Naive thymus-derived CD8-positive, alpha-beta T cell (primary cell): ENCODE data around the gene CPE. TPM values are rescaled to one million over a fixed set of nuclear protein-coding genes. Genes with fewer than 3 reads are reported as not detected.
A peak's percentile ranks its signal among the peaks of the same experiment; 100 is the strongest.

Experiments used
- ATAC-seq, 2 donors: fragments of 150-1000 bp; cut with Tn5 transposase in 1 of 2; sonication (Bioruptor Pico), chemical (Tn5 transposase) in 1 of 2; 1 replicate in 1 of 2; 2 replicates in 1 of 2; pipeline ENCODE4 v1.10.0; 2021; ENCODE audit warnings: mild to moderate bottlenecking in 2 of 2, moderate library complexity in 2 of 2
- POLR2A ChIA-PET: fragments of 350-600 bp; sonication (Branson Sonifier 250); formaldehyde crosslinking; loops from one replicate; lab custom pipeline; 2021; ENCODE audit warnings: antibody characterized with exemption; lab: Charles Lee
- DNase-seq, 10 donors: peaks; one replicate each; pipeline versions ENCODE4 v3.0.0 to v3.0.0-alpha.2; 2020 to 2022
- H3K27ac Mint-ChIP-seq, 10 donors: one replicate each; pipeline ENCODE4 v1.8.0; 2020 to 2022; ENCODE audit warnings: mild to moderate bottlenecking in 10 of 10, mixed read lengths in 10 of 10, moderate library complexity in 4 of 10, inconsistent platforms in 1 of 10
- H3K27me3 Mint-ChIP-seq, 5 donors: one replicate each; pipeline ENCODE4 v1.8.0; 2021 to 2022; ENCODE audit warnings: mixed read lengths in 5 of 5
- H3K36me3 Mint-ChIP-seq, 3 donors: one replicate each; pipeline ENCODE4 v1.8.0; 2020 to 2022; ENCODE audit warnings: mixed read lengths in 3 of 3, mild to moderate bottlenecking in 2 of 3, inconsistent platforms in 1 of 3
- H3K4me1 Mint-ChIP-seq, 4 donors: one replicate each; pipeline ENCODE4 v1.8.0; 2021 to 2022; ENCODE audit warnings: mixed read lengths in 4 of 4
- H3K4me3 Mint-ChIP-seq, 10 donors: one replicate each; pipeline ENCODE4 v1.8.0; 2020 to 2022; ENCODE audit warnings: mild to moderate bottlenecking in 10 of 10, mixed read lengths in 10 of 10, moderate library complexity in 6 of 10, inconsistent platforms in 1 of 10
- H3K9me3 Mint-ChIP-seq, 9 donors: one replicate each; pipeline ENCODE4 v1.8.0; 2020 to 2022; ENCODE audit warnings: mixed read lengths in 9 of 9, mild to moderate bottlenecking in 3 of 9, inconsistent platforms in 1 of 9, moderate library complexity in 1 of 9
- polyA plus RNA-seq, 3 donors: library from polyadenylated mRNA; unstranded; fragments of 300-500 nt; fragmentation: Illumina TruSeq; gene quantifications; one replicate each; pipeline ENCODE4 v1.2.3, GENCODE V29; 2021
- total RNA-seq, 8 experiments: library from RNA in 2 of 8; stranded (reverse) in 2 of 8; gene quantifications; one replicate each; pipeline ENCODE4 v1.2.3 and lab custom pipeline; 2021 to 2026

CPE gene
- total and polyA plus RNA-seq, 5 experiments from 2014 or later, result 0.16 TPM; not detected in 4

GRCh38 chr4:165370530-165370929 lies 8.3 kb upstream of the CPE start:
- Mint-ChIP-seq H3K9me3 (peaks cover 0 to 17% (median 0%) of the 10 kb centered on the region in 9 donors), H3K36me3 (peaks cover 0 to 12% (median 1%) of the 10 kb centered on the region in 3 donors)
- POLR2A ChIA-PET, result no interaction called here

GRCh38 chr4:165375465-165375864 lies 3.3 kb upstream of the CPE start:
- POLR2A ChIA-PET, result no interaction called here
- H3K4me1 Mint-ChIP-seq, result peaks cover 6 to 16% (median 14%) of the 10 kb centered on the region in 4 donors
- ATAC-seq (peak in 1 of 2 donors; percentile 25), DNase-seq (no peak)
- peaks cover 0 to 12% (median 1%) of the 10 kb centered on the region in 3 donors for H3K36me3 Mint-ChIP-seq
- H3K9me3 Mint-ChIP-seq, result peaks cover 0 to 17% (median 2%) of the 10 kb centered on the region in 9 donors
- H3K27ac Mint-ChIP-seq, result no peak overlapping the region
- peak overlapping the region in 1 of 10 donors; percentile 8 for H3K4me3 Mint-ChIP-seq
- H3K27me3 Mint-ChIP-seq, result peaks cover 21 to 46% (median 25%) of the 10 kb centered on the region in 5 donors

More at GRCh38 chr4:165370530-165370929, 8.3 kb upstream of the CPE start:
- H3K4me1 Mint-ChIP-seq, result peaks cover 3 to 4% (median 4%) of the 10 kb centered on the region in 4 donors
- no peak overlapping the region for H3K4me3 Mint-ChIP-seq
- no peak for DNase-seq
- ATAC-seq, result no peak
- H3K27ac Mint-ChIP-seq, result no peak overlapping the region
- peaks cover 4 to 21% (median 9%) of the 10 kb centered on the region in 5 donors for H3K27me3 Mint-ChIP-seq

GRCh38 chr4:165378398-165378744 lies 437 bp upstream of the CPE start:
- DNase-seq (no peak), ATAC-seq (no peak)
- Mint-ChIP-seq H3K4me1 (peaks cover 8 to 16% (median 14%) of the 10 kb centered on the region in 4 donors), H3K36me3 (peaks cover 0 to 12% (median 1%) of the 10 kb centered on the region in 3 donors), H3K27me3 (peaks cover 27 to 63% (median 36%) of the 10 kb centered on the region in 5 donors), H3K27ac (peak overlapping the region in 1 of 10 donors; percentile 52), H3K9me3 (peaks cover 0 to 17% (median 2%) of the 10 kb centered on the region in 9 donors), H3K4me3 (peak overlapping the region; percentile 71 to 89 (median 80))
- POLR2A ChIA-PET, result no interaction called here

DNA sequence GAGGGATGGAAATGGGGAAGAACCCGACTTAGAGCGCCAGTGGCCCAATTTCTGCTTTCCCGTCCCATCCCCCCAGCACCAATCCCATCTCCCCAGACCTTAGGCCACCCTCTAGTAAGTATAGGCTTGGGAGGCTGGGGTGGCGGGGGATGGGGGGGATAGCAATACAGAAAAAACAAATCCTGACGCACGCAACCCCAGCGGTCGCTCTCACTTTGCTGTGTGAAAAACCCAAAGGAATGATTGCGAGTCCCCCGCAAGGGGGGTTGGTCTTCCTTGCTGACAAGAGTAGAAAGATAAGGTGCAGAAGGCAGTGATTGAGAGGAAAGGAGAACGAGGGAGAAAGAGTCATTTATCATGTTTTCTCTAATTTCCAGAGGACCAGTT lies 863 bp downstream of the CPE start:
- H3K4me3 Mint-ChIP-seq, result peak overlapping the region; percentile 47 to 80 (median 66)
- H3K27ac Mint-ChIP-seq, result no peak overlapping the region
- POLR2A ChIA-PET, result no interaction called here
- peaks cover 0 to 2% (median 0%) of the 10 kb centered on the region in 3 donors for H3K36me3 Mint-ChIP-seq
- no peak for DNase-seq
- peaks cover 0 to 7% (median 2%) of the 10 kb centered on the region in 9 donors for H3K9me3 Mint-ChIP-seq
- peaks cover 26 to 58% (median 34%) of the 10 kb centered on the region in 5 donors for H3K27me3 Mint-ChIP-seq
- ATAC-seq, result no peak
- peaks cover 8 to 16% (median 14%) of the 10 kb centered on the region in 4 donors for H3K4me1 Mint-ChIP-seq

DNA sequence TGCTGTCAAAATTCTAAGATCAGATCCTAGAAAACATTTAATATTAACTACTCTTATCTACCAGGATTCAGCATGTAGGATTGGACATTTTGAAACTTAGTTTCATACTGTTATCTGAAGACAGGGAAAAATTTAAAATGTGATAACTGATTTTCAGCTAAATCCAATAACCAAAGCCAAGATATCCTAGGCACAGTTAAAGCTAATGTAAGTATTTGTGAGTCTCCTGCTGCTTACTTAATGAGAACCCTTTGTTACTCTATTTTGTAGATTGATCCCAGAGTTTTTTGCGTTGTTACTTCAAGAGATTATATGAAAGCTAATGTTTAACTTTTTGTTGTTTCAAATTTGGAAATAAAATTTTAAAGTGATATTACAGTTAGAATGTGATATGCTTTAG lies 2.0 kb downstream of the CPE start:
- peaks cover 0 to 2% (median 0%) of the 10 kb centered on the region in 9 donors for H3K9me3 Mint-ChIP-seq
- peaks cover 4 to 9% (median 8%) of the 10 kb centered on the region in 4 donors for H3K4me1 Mint-ChIP-seq
- H3K36me3 Mint-ChIP-seq, result no peaks in the 10 kb centered on the region
- H3K27me3 Mint-ChIP-seq, result peaks cover 24 to 56% (median 27%) of the 10 kb centered on the region in 5 donors
- ATAC-seq (no peak), DNase-seq (no peak)
- POLR2A ChIA-PET, result no interaction called here
- H3K27ac Mint-ChIP-seq, result no peak overlapping the region
- H3K4me3 Mint-ChIP-seq, result no peak overlapping the region

DNA sequence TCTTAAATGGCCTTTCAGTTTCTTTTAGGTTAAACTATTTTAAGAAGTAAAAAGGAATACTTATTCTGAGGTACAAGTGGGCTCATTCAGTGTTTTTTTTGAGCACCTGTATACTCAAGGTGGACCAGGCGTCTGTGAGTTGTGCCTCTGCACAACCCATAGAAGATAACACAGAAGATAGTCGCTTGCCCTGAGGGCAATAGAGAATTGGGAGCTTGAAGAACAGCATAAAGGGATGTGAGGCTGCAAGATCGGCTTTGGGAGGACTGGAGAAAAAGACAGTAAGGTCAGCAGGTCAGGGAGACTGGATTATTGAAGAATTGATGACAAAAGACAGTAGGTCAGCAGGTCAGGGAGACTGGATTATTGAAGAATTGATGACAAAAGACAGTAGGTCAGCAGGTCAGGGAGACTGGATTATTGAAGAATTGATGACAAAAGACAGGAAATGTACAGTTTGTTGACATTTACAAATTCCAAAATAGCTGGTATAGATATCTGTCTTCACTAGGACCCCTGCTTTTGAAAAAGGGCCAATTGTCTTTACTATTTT lies 3.1 kb downstream of the CPE start:
- Mint-ChIP-seq H3K36me3 (no peaks in the 10 kb centered on the region), H3K9me3 (peaks cover 0 to 2% (median 0%) of the 10 kb centered on the region in 9 donors), H3K27ac (no peak overlapping the region), H3K4me3 (no peak overlapping the region), H3K4me1 (peaks cover 4 to 8% (median 8%) of the 10 kb centered on the region in 4 donors), H3K27me3 (peaks cover 21 to 53% (median 28%) of the 10 kb centered on the region in 5 donors)
- DNase-seq (no peak), ATAC-seq (no peak)
- POLR2A ChIA-PET, result no interaction called here

- no peak for ATAC-seq
- DNase-seq, result no peak
- Mint-ChIP-seq H3K27ac (no peak overlapping the region), H3K9me3 (peaks cover 0 to 2% (median 0%) of the 10 kb centered on the region in 9 donors), H3K4me3 (no peak overlapping the region), H3K4me1 (peaks cover 4 to 8% (median 8%) of the 10 kb centered on the region in 4 donors), H3K36me3 (no peaks in the 10 kb centered on the region), H3K27me3 (peaks cover 21 to 49% (median 28%) of the 10 kb centered on the region in 5 donors)
- POLR2A ChIA-PET, result no interaction called here
These were observed 3.8 kb downstream of the CPE start for GRCh38 chr4:165382640-165383039.

DNA sequence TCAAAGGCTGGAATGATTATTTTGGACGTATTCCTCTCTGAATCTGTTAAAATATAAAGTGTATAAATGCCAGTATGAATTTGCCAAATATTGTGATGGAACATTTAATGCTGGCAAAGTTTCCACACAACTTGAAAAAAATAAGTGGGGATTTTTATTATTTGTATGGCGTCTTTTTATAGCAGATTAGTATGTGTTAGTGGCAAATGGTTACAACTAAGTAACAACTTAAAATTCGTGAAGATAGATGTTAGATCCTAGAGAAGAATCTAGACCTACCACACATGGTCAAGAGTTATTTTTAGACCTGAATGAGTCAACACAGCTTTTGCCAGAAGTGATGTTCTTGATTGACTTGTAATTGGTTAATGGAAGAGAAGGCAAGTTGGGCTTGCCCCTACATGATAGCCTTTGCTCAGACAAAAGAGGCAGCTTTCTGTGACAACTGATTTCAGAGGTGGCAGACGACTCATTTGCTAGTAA lies 4.8 kb downstream of the CPE start:
- H3K27ac Mint-ChIP-seq, result no peak overlapping the region
- no peaks in the 10 kb centered on the region for H3K36me3 Mint-ChIP-seq
- peaks cover 0 to 2% (median 0%) of the 10 kb centered on the region in 9 donors for H3K9me3 Mint-ChIP-seq
- peaks cover 18 to 52% (median 27%) of the 10 kb centered on the region in 5 donors for H3K27me3 Mint-ChIP-seq
- no peak overlapping the region for H3K4me3 Mint-ChIP-seq
- POLR2A ChIA-PET, result no interaction called here
- ATAC-seq, result no peak
- H3K4me1 Mint-ChIP-seq, result peaks cover 4 to 6% (median 5%) of the 10 kb centered on the region in 4 donors
- no peak for DNase-seq

DNA sequence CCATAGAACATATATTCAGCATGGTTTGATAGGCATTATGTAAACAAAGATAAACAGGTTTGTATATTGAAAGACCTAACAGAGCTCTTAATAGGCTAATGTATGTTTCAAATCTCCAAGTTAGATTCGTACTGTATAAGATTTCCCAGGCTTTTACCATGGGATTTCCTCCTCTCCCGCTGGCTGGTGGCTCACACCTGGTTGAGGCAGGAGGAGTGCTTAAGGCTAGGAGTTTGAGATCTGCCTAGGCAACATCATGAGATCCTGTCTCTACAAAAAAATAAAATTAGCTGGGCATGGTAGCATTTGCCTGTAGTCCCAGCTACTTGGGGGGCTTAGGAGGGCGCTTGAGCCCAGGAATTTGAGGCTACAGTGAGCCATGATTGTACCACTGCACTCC lies 5.4 kb downstream of the CPE start:
- peaks cover 0 to 2% (median 0%) of the 10 kb centered on the region in 9 donors for H3K9me3 Mint-ChIP-seq
- peaks cover 16 to 50% (median 25%) of the 10 kb centered on the region in 5 donors for H3K27me3 Mint-ChIP-seq
- ATAC-seq (no peak), DNase-seq (no peak)
- H3K36me3 Mint-ChIP-seq, result no peaks in the 10 kb centered on the region
- POLR2A ChIA-PET, result no interaction called here
- H3K4me1 Mint-ChIP-seq, result peaks cover 0 to 3% (median 2%) of the 10 kb centered on the region in 4 donors
- H3K4me3 Mint-ChIP-seq, result no peak overlapping the region
- H3K27ac Mint-ChIP-seq, result peak overlapping the region in 1 of 10 donors; percentile 11

- Mint-ChIP-seq H3K4me1 (peaks cover 0 to 2% (median 2%) of the 10 kb centered on the region in 4 donors), H3K4me3 (no peak overlapping the region), H3K27ac (peak overlapping the region in 1 of 10 donors; percentile 11), H3K36me3 (no peaks in the 10 kb centered on the region), H3K9me3 (peaks cover 0 to 2% (median 0%) of the 10 kb centered on the region in 9 donors), H3K27me3 (peaks cover 16 to 49% (median 25%) of the 10 kb centered on the region in 5 donors)
- DNase-seq (no peak), ATAC-seq (no peak)
- POLR2A ChIA-PET, result no interaction called here
These were observed 5.8 kb downstream of the CPE start for GRCh38 chr4:165384598-165384997.

DNA sequence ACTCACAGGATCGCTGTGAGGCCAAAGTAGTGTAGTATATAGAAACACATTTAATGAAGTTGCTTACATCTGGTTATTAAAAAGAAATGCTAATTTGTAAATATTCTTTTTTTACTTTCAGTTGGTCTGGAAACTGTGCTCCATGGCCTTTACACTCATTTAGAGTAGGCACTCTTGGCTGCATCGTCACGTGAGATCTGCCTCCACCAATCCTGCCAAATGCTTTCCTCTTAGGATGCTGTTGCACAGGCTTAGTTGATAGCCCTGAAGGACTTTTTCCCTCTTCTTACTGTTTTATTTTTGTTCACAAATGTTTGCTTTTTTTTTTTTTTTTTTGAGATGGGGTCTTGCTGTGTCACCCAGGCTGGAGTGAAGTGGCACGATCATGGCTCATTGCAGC lies 6.3 kb downstream of the CPE start:
- Mint-ChIP-seq H3K9me3 (no peaks in the 10 kb centered on the region), H3K4me3 (no peak overlapping the region), H3K36me3 (no peaks in the 10 kb centered on the region), H3K4me1 (peaks cover 0 to 2% (median 0%) of the 10 kb centered on the region in 4 donors), H3K27ac (no peak overlapping the region), H3K27me3 (peaks cover 15 to 49% (median 25%) of the 10 kb centered on the region in 5 donors)
- DNase-seq, result no peak
- POLR2A ChIA-PET, result no interaction called here
- ATAC-seq, result no peak

- no peak overlapping the region for H3K4me3 Mint-ChIP-seq
- peaks cover 16 to 47% (median 25%) of the 10 kb centered on the region in 5 donors for H3K27me3 Mint-ChIP-seq
- POLR2A ChIA-PET, result no interaction called here
- no peaks in the 10 kb centered on the region for H3K9me3 Mint-ChIP-seq
- H3K4me1 Mint-ChIP-seq, result peaks cover 0 to 2% (median 0%) of the 10 kb centered on the region in 4 donors
- no peak for DNase-seq
- no peak for ATAC-seq
- H3K27ac Mint-ChIP-seq, result no peak overlapping the region
- H3K36me3 Mint-ChIP-seq, result no peaks in the 10 kb centered on the region
These were observed 7.5 kb downstream of the CPE start for GRCh38 chr4:165386328-165386727.

DNA sequence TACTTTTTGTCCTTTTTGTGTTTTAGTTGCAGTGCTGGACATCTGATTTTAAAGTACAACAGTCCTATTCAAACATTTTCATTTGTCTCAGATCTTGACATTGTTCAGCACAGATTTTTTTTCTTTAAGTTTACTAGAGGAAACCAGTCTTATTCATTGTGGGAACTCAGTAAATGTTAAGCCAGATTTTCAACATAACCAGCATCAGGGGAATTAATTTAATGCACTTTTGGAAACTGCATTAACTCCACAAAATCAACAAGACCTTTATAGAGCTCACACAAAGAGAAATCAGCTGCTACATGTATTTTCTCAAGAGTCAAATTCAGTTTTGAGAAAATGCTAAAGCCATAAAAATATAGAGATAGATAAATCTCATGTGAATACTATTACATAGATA lies 9.9 kb downstream of the CPE start:
- Mint-ChIP-seq H3K36me3 (no peaks in the 10 kb centered on the region), H3K27me3 (peaks cover 11 to 32% (median 18%) of the 10 kb centered on the region in 5 donors), H3K4me1 (no peaks in the 10 kb centered on the region), H3K27ac (no peak overlapping the region), H3K9me3 (no peaks in the 10 kb centered on the region), H3K4me3 (no peak overlapping the region)
- POLR2A ChIA-PET, result no interaction called here
- no peak for ATAC-seq
- DNase-seq, result no peak
